HUDEP-2 (cell line): ENCODE measurements around the gene MRPL18.
A peak's percentile ranks its signal among the peaks of the same experiment; 100 is the strongest.
"Not testable (repeated sequence)": the region's sequence is repeated elsewhere in the genome, so short reads cannot be mapped to it uniquely, and the experiment has no call there.

Experiments used
- DNase-seq, 76 experiments: peaks; one replicate each; lab custom pipeline; 2025; ENCODE audit not compliant: unreplicated experiment in 76 of 76; lab: John Stamatoyannopoulos, UW

MRPL18 gene

GRCh38 chr6:159769470-159769869 is 20.8 kb upstream of the MRPL18 start:
- no peak for DNase-seq

GRCh38 chr6:159772196-159772595 is 18.1 kb upstream of the MRPL18 start:
- no peak for DNase-seq

GRCh38 chr6:159777240-159777904 is 12.9 kb upstream of the MRPL18 start:
- no peak for DNase-seq

GRCh38 chr6:159778131-159778530 is 12.1 kb upstream of the MRPL18 start:
- DNase-seq, result no peak

- DNase-seq, result no peak
These were observed 11.6 kb upstream of the MRPL18 start for GRCh38 chr6:159778542-159779103.

GRCh38 chr6:159788276-159788675 is 2.0 kb upstream of the MRPL18 start:
- no peak for DNase-seq

- peak in 18 of 76 experiments; percentile 14 to 39 (median 26) for DNase-seq
These were observed 1.4 kb upstream of the MRPL18 start for GRCh38 chr6:159788753-159789376.

GRCh38 chr6:159789377-159790148 is 704 bp upstream of the MRPL18 start, which contains the start of gene TCP1:
TSS of gene TCP1 (minus strand) at chr6:159789602. CDS start at chr6:159789468, 134 bp downstream.
- peak; percentile 75 to 100 (median 99) for DNase-seq

GRCh38 chr6:159790956-159791598 is 810 bp downstream of the MRPL18 start:
- no peak for DNase-seq

- not testable (repeated sequence) for DNase-seq
These were observed 4.7 kb downstream of the MRPL18 start for GRCh38 chr6:159794976-159795375.

GRCh38 chr6:159797554-159797953 is 7.3 kb downstream of the MRPL18 start:
- DNase-seq, result no peak

GRCh38 chr6:159800141-159800865 is 10.0 kb downstream of the MRPL18 start, which contains the start of gene PNLDC1:
TSS of gene PNLDC1 (plus strand) at chr6:159800276. CDS start at chr6:159800308, 32 bp downstream.
- DNase-seq, result no peak

- DNase-seq, result no peak
These were observed 11.7 kb downstream of the MRPL18 start for GRCh38 chr6:159801935-159802334.

- no peak for DNase-seq
These were observed 14.2 kb downstream of the MRPL18 start for GRCh38 chr6:159804504-159804903.

GRCh38 chr6:159805440-159806020 is 15.3 kb downstream of the MRPL18 start:
- no peak for DNase-seq

GRCh38 chr6:159806021-159806458 is 15.8 kb downstream of the MRPL18 start:
- no peak for DNase-seq

- DNase-seq, result no peak
These were observed 17.0 kb downstream of the MRPL18 start for GRCh38 chr6:159807150-159807858.

- no peak for DNase-seq
These were observed 18.4 kb downstream of the MRPL18 start for GRCh38 chr6:159808647-159809046.

GRCh38 chr6:159809149-159809548 is 18.9 kb downstream of the MRPL18 start:
- no peak for DNase-seq
